ENCODE results near the gene PSMA8. TPM values are rescaled to one million over a fixed set of nuclear protein-coding genes. Genes with fewer than 3 reads are reported as not detected.

The PSMA8 gene
- total RNA-seq, 1 donor from 2014 or later: not detected

GRCh38 chr18:26086959-26087358 lies 46.7 kb upstream of the PSMA8 start:
- Histone ChIP-seq H3K36me3 (ENCODE audit: insufficient read depth, low read length) (peaks cover 19% of the 10 kb centered on the region), H2AFZ (ENCODE audit: low read depth, low read length) (no peak overlapping the region), H3K4me3 (ENCODE audit: insufficient read depth, low read depth, low read length) (no peak overlapping the region), H3K4me1 (ENCODE audit: insufficient read depth, low read length) (peaks cover 11% of the 10 kb centered on the region), H3K27me3 (ENCODE audit: insufficient read depth, low read length) (no peaks in the 10 kb centered on the region), H3K79me2 (ENCODE audit: insufficient read depth, low read length) (peaks cover 85% of the 10 kb centered on the region), H4K20me1 (ENCODE audit: insufficient read depth, low read length) (peaks cover 38% of the 10 kb centered on the region), H3K9me3 (ENCODE audit: insufficient read depth, low read depth, low read length) (no peaks in the 10 kb centered on the region), H3K9ac (ENCODE audit: low read length) (no peak overlapping the region), H3K27ac (ENCODE audit: low read depth, low read length) (no peak overlapping the region), H3K4me2 (ENCODE audit: low read length) (no peak overlapping the region)
- FAIRE-seq (no peak), DNase-seq (ENCODE audit: low read depth) (no peak)
- H3K36me3 Mint-ChIP-seq (ENCODE audit: low read depth, unreplicated experiment): peaks cover 4% of the 10 kb centered on the region
- no peaks in the 10 kb centered on the region for H3K27me3 Mint-ChIP-seq (ENCODE audit: low read depth, unreplicated experiment)
- TF ChIP-seq CTCF (IDR thresholded peaks at IDR 0.05; ENCODE audit: insufficient read depth, low read depth, low read length): no peak
- TF ChIP-seq EZH2 (IDR thresholded peaks at IDR 0.05; ENCODE audit: insufficient read depth, low read length): no peak
- H3K4me1 Mint-ChIP-seq (ENCODE audit: low read depth, unreplicated experiment): peaks cover 17% of the 10 kb centered on the region
- peak overlapping the region; percentile 57 for H3K4me3 Mint-ChIP-seq (ENCODE audit: unreplicated experiment)
- no peak overlapping the region for H3K27ac Mint-ChIP-seq (ENCODE audit: unreplicated experiment)
- H3K9me3 Mint-ChIP-seq (ENCODE audit: unreplicated experiment): no peaks in the 10 kb centered on the region

GRCh38 chr18:26088487-26088886 lies 45.2 kb upstream of the PSMA8 start:
- FAIRE-seq: no peak
- peaks cover 15% of the 10 kb centered on the region for H3K36me3 ChIP-seq (ENCODE audit: insufficient read depth, low read length)
- no peaks in the 10 kb centered on the region for H3K27me3 ChIP-seq (ENCODE audit: insufficient read depth, low read length)
- no peaks in the 10 kb centered on the region for H3K9me3 ChIP-seq (ENCODE audit: insufficient read depth, low read depth, low read length)
- peak overlapping the region; percentile 97 for H3K4me3 Mint-ChIP-seq (ENCODE audit: unreplicated experiment)
- TF ChIP-seq CTCF (IDR thresholded peaks at IDR 0.05; ENCODE audit: insufficient read depth, low read depth, low read length): no peak
- no peak for TF ChIP-seq EZH2 (IDR thresholded peaks at IDR 0.05; ENCODE audit: insufficient read depth, low read length)
- H2AFZ ChIP-seq (ENCODE audit: low read depth, low read length): no peak overlapping the region
- H3K79me2 ChIP-seq (ENCODE audit: insufficient read depth, low read length): peaks cover 70% of the 10 kb centered on the region
- H3K9ac ChIP-seq (ENCODE audit: low read length): peak overlapping the region; percentile 99
- peak overlapping the region; percentile 96 for H3K4me2 ChIP-seq (ENCODE audit: low read length)
- peak; percentile 6 for DNase-seq (ENCODE audit: low read depth)
- no peaks in the 10 kb centered on the region for H3K9me3 Mint-ChIP-seq (ENCODE audit: unreplicated experiment)
- H3K27ac ChIP-seq (ENCODE audit: low read depth, low read length): no peak overlapping the region
- peaks cover 38% of the 10 kb centered on the region for H4K20me1 ChIP-seq (ENCODE audit: insufficient read depth, low read length)
- H3K27ac Mint-ChIP-seq (ENCODE audit: unreplicated experiment): no peak overlapping the region
- peaks cover 11% of the 10 kb centered on the region for H3K4me1 ChIP-seq (ENCODE audit: insufficient read depth, low read length)
- peaks cover 10% of the 10 kb centered on the region for H3K4me1 Mint-ChIP-seq (ENCODE audit: low read depth, unreplicated experiment)
- no peaks in the 10 kb centered on the region for H3K27me3 Mint-ChIP-seq (ENCODE audit: low read depth, unreplicated experiment)
- H3K4me3 ChIP-seq (ENCODE audit: insufficient read depth, low read depth, low read length): peak overlapping the region; percentile 96
- peaks cover 2% of the 10 kb centered on the region for H3K36me3 Mint-ChIP-seq (ENCODE audit: low read depth, unreplicated experiment)

GRCh38 chr18:26089293-26090129 lies 44.2 kb upstream of the PSMA8 start:
- Mint-ChIP-seq H3K36me3 (ENCODE audit: low read depth, unreplicated experiment) (peaks cover 2% of the 10 kb centered on the region), H3K4me1 (ENCODE audit: low read depth, unreplicated experiment) (peaks cover 7% of the 10 kb centered on the region), H3K27ac (ENCODE audit: unreplicated experiment) (peak overlapping the region; percentile 59), H3K27me3 (ENCODE audit: low read depth, unreplicated experiment) (no peaks in the 10 kb centered on the region), H3K9me3 (ENCODE audit: unreplicated experiment) (no peaks in the 10 kb centered on the region), H3K4me3 (ENCODE audit: unreplicated experiment) (peak overlapping the region; percentile 97)
- Histone ChIP-seq H3K79me2 (ENCODE audit: insufficient read depth, low read length) (peaks cover 59% of the 10 kb centered on the region), H3K4me1 (ENCODE audit: insufficient read depth, low read length) (peaks cover 11% of the 10 kb centered on the region), H3K27me3 (ENCODE audit: insufficient read depth, low read length) (no peaks in the 10 kb centered on the region), H3K4me2 (ENCODE audit: low read length) (peak overlapping the region; percentile 96), H4K20me1 (ENCODE audit: insufficient read depth, low read length) (peaks cover 34% of the 10 kb centered on the region), H3K4me3 (ENCODE audit: insufficient read depth, low read depth, low read length) (peak overlapping the region; percentile 96), H3K36me3 (ENCODE audit: insufficient read depth, low read length) (peaks cover 9% of the 10 kb centered on the region), H2AFZ (ENCODE audit: low read depth, low read length) (peak overlapping the region; percentile 99), H3K27ac (ENCODE audit: low read depth, low read length) (peak overlapping the region; percentile 97), H3K9ac (ENCODE audit: low read length) (peak overlapping the region; percentile 99), H3K9me3 (ENCODE audit: insufficient read depth, low read depth, low read length) (no peaks in the 10 kb centered on the region)
- DNase-seq (ENCODE audit: low read depth) (peak; percentile 25), FAIRE-seq (no peak)
- TF ChIP-seq CTCF (IDR thresholded peaks at IDR 0.05; ENCODE audit: insufficient read depth, low read depth, low read length) (no peak), EZH2 (IDR thresholded peaks at IDR 0.05; ENCODE audit: insufficient read depth, low read length) (no peak)
